ENCODE measurements around the gene NEURL1. TPM values are rescaled to one million over a fixed set of nuclear protein-coding genes. Genes with fewer than 3 reads are reported as not detected.
"Not testable (repeated sequence)": the region's sequence is repeated elsewhere in the genome, so short reads cannot be mapped to it uniquely, and the experiment has no call there.

The NEURL1 gene
- total RNA-seq, 3 donors from 2014 or later = 15.9 to 68.7 (median 42.9) TPM

GRCh38 chr10:103479135-103479534, 14.4 kb upstream of the NEURL1 start, which contains the start of gene CALHM3:
Gene CALHM3 (minus strand): TSS chr10:103479240. CDS start chr10:103479032, 208 bp downstream.
- H3K9me3 ChIP-seq = no peaks in the 10 kb centered on the region
- no peaks in the 10 kb centered on the region for H3K36me3 ChIP-seq (ENCODE audit: low read depth)
- ATAC-seq (peak; percentile 83), DNase-seq (no peak)
- intact Hi-C loops (cut with DNase I, micrococcal nuclease) = no loop called here
- H3K4me1 ChIP-seq (ENCODE audit: low read depth) = no peaks in the 10 kb centered on the region
- no peak within 1 kb of the TSS for H3K4me3 ChIP-seq
- TF ChIP-seq CTCF (IDR thresholded peaks at IDR 0.05) = no peak

- Histone ChIP-seq H3K4me3 (no peak overlapping the region), H3K9me3 (no peaks in the 10 kb centered on the region), H3K4me1 (ENCODE audit: low read depth) (peaks cover 3% of the 10 kb centered on the region), H3K36me3 (ENCODE audit: low read depth) (no peaks in the 10 kb centered on the region)
- intact Hi-C loops (cut with DNase I, micrococcal nuclease) = no loop called here
- ATAC-seq (no peak), DNase-seq (no peak)
- TF ChIP-seq CTCF (IDR thresholded peaks at IDR 0.05) = no peak
These were observed 13.0 kb upstream of the NEURL1 start for GRCh38 chr10:103480521-103480920.

DNA sequence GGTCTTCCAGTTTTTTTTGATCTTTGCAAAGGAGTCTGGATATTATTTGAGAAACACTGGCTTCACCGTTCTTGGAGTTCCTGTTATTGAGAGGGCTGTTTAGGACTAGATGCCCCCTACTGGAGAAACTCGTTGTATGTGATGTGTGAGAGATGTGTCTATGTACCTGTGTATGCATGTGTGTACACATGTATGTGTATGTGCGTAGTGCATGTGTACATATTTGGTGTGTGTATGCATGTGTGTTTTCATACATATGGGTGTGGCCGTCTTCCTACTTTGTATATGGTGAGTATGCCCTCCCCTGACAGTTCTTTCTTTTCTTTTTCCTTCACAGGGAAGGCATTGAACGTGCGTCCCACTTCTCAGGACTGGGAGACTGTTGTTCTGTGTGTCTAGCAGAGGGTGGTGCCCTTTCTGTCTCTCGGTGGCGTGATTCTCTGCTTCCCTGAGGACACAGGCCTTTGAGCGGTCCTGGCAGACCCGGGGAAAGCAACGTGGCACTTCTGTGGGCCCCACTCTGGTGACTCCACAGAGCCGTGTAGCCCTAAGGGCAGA, 11.5 kb upstream of the NEURL1 start:
- no peaks in the 10 kb centered on the region for H3K36me3 ChIP-seq (ENCODE audit: low read depth)
- H3K9me3 ChIP-seq = no peaks in the 10 kb centered on the region
- DNase-seq (peak in 1 of 3 donors; percentile 77), ATAC-seq (peak; percentile 52)
- no peak overlapping the region for H3K4me3 ChIP-seq
- peak; percentile 34 for TF ChIP-seq CTCF (IDR thresholded peaks at IDR 0.05)
- H3K4me1 ChIP-seq (ENCODE audit: low read depth) = peaks cover 6% of the 10 kb centered on the region
- intact Hi-C loops (cut with DNase I, micrococcal nuclease) = no loop called here

DNA sequence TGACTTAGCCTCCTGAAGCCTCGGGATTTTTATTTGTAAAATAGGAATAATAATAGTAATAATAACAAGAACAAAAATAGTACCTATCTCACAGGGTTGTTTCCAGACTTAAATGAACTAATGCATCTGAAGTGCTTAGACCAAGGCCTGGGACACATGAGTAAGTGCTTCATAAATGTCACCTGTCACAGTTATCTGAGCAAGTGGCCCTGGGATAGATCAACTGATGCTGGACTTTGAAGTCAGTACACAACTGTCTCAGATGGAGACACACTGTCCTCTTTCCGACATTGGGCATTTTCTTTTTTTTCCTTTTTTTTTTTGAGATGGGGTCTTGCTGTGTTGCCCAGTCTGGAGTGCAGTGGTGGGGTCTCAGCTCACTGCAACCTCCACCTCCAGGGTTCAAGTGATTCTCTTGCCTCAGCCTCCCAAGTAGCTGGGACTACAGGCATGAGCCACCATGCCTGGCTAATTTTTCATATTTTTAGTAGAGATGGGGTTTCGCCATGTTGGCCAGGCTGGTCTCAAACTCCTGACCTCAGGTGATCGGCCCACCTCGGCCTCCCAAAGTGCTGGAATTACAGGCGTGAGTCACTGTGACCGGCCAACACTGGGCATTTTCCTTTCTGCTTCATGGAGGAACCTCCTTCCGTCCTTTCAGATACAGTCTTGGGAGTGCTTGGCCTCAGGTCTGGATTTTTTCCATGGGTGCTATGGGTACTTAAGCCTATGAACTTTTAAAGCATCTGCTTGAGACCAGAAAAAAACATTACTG, 6.7 kb upstream of the NEURL1 start:
- H3K9me3 ChIP-seq; H3K36me3 ChIP-seq (ENCODE audit: low read depth); H3K4me1 ChIP-seq (ENCODE audit: low read depth); H3K4me3 ChIP-seq: not testable (repeated sequence)
- ATAC-seq (peak; percentile 32), DNase-seq (peak in 1 of 3 donors; percentile 12)
- intact Hi-C loops (cut with DNase I, micrococcal nuclease) = loop anchor here in 1 of 2 donors (5.0 kb wide), 1 partner anchor 70 kb away; no protein-coding TSS in a partner anchor

GRCh38 chr10:103487410-103487708, 6.1 kb upstream of the NEURL1 start:
- ATAC-seq (no peak), DNase-seq (no peak)
- peaks cover 6% of the 10 kb centered on the region for H3K4me1 ChIP-seq (ENCODE audit: low read depth)
- TF ChIP-seq CTCF (IDR thresholded peaks at IDR 0.05) = no peak
- H3K9me3 ChIP-seq = no peaks in the 10 kb centered on the region
- no peaks in the 10 kb centered on the region for H3K36me3 ChIP-seq (ENCODE audit: low read depth)
- intact Hi-C loops (cut with DNase I, micrococcal nuclease) = loop anchor here in 1 of 2 donors (5.0 kb wide), 1 partner anchor 70 kb away; no protein-coding TSS in a partner anchor
- no peak overlapping the region for H3K4me3 ChIP-seq

DNA sequence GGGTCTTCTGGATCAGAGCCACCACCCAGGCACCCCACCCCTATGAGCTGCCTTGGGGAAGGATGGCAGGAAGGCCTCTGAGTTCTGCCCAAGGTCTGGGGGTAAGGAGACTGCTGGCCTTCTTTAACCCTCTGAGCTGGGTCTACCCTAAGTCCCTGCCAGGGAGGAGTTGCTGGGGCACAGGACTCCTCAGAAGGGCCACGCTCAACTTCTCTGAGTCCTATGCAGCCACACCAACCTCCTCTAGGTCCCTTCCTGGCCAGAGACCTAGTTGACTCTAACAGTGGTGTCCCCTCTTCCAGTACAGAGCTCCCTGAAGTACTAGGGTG, 2.6 kb upstream of the NEURL1 start:
- Histone ChIP-seq H3K9me3 (no peaks in the 10 kb centered on the region), H3K4me1 (ENCODE audit: low read depth) (peaks cover 12% of the 10 kb centered on the region), H3K4me3 (no peak overlapping the region), H3K36me3 (ENCODE audit: low read depth) (no peaks in the 10 kb centered on the region)
- no peak for TF ChIP-seq CTCF (IDR thresholded peaks at IDR 0.05)
- ATAC-seq = no peak
- DNase-seq = peak in 1 of 3 donors; percentile 16
- intact Hi-C loops (cut with DNase I, micrococcal nuclease) = no loop called here
